Right atrium auricular region (tissue), 2 donors: ENCODE measurements around the gene PDXK. TPM values are rescaled to one million over a fixed set of nuclear protein-coding genes. Genes with fewer than 3 reads are reported as not detected.

Experiments used
- DNase-seq: peaks from one replicate; pipeline ENCODE4 v3.0.0-alpha.2; 2019; ENCODE audit warnings: low spot score
- H3K27ac ChIP-seq, 2 donors: fragments of 200-600 bp; sonication (generic); 1 replicate in 1 of 2; 2 replicates in 1 of 2; pipeline ENCODE4 v1.5.1; 2016 to 2019
- H3K27me3 ChIP-seq, 2 donors: fragments of 200-600 bp; sonication (generic); one replicate each; pipeline versions ENCODE4 v1.5.1 to v1.6.0; 2017 to 2019
- H3K36me3 ChIP-seq: fragments of 200-600 bp; sonication (generic); one replicate; pipeline ENCODE4 v1.5.1; 2016
- H3K4me1 ChIP-seq, 2 donors: fragments of 200-600 bp; sonication (generic); one replicate each; pipeline versions ENCODE4 v1.5.1 to v1.6.0; 2017 to 2019
- H3K4me3 ChIP-seq, 2 donors: fragments of 200-600 bp; sonication (generic); 1 replicate in 1 of 2; 2 replicates in 1 of 2; pipeline ENCODE4 v1.5.1; 2017 to 2019; ENCODE audit warnings: mild to moderate bottlenecking in 1 of 2, moderate library complexity in 1 of 2
- H3K9me3 ChIP-seq, 2 donors: fragments of 200-600 bp; sonication (generic); one replicate each; pipeline ENCODE4 v1.5.1; 2019
- total RNA-seq, 2 donors: library from RNA; depleted of rRNA; stranded (reverse); fragments of >200 nt; gene quantifications; one replicate each; pipeline ENCODE4 v1.1.0, GENCODE V29; 2016
- TF ChIP-seq, protein P1 (sequence below), 2 donors: fragments of 200-600 bp; sonication (generic); IDR thresholded peaks; one replicate each; pipeline ENCODE4 v1.5.1; 2019; ENCODE audit warnings: antibody characterized with exemption in 2 of 2

Gene PDXK
- total RNA-seq, 2 donors from 2014 or later = 29.1 to 45.7 TPM

DNA sequence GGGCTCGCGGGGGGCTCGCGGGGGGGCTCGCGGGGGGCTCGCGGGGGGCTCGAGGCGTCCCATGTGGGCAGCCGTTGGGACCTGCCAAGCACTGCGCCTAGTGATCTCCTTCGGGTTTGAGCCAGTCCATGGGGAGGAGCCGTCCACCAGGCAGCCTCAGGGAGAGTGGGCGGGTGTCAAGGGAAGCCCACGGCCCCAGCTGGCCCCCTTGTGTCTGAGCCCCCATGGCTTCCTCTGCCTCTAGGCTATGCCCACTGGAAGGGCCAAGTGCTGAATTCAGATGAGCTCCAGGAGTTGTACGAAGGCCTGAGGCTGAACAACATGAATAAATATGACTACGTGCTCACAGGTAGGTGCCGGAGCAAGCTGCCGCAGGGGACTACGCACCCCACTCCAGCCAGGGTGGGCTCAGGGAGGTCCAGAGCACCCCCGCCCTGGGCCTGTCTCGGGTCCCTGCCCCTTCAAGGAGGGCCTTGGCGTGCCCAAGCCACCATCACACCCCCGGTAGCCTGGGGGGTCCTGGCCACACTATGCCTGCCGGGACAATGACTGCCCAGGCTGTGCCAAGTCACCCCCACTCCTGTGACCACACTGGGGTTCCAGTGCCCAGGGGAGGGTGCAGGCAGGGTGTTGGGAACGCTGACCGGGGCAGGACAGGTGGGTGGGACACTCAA is 22.6 kb downstream of the PDXK start:
- Histone ChIP-seq H3K36me3 (peaks cover 38% of the 10 kb centered on the region), H3K27me3 (no peaks in the 10 kb centered on the region), H3K27ac (no peak overlapping the region), H3K4me3 (no peak overlapping the region), H3K9me3 (no peaks in the 10 kb centered on the region), H3K4me1 (peaks cover 0 to 4% of the 10 kb centered on the region in 2 donors)
- DNase-seq = no peak
- TF ChIP-seq, protein P1, sequence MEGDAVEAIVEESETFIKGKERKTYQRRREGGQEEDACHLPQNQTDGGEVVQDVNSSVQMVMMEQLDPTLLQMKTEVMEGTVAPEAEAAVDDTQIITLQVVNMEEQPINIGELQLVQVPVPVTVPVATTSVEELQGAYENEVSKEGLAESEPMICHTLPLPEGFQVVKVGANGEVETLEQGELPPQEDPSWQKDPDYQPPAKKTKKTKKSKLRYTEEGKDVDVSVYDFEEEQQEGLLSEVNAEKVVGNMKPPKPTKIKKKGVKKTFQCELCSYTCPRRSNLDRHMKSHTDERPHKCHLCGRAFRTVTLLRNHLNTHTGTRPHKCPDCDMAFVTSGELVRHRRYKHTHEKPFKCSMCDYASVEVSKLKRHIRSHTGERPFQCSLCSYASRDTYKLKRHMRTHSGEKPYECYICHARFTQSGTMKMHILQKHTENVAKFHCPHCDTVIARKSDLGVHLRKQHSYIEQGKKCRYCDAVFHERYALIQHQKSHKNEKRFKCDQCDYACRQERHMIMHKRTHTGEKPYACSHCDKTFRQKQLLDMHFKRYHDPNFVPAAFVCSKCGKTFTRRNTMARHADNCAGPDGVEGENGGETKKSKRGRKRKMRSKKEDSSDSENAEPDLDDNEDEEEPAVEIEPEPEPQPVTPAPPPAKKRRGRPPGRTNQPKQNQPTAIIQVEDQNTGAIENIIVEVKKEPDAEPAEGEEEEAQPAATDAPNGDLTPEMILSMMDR (IDR thresholded peaks at IDR 0.05) = no peak

DNA sequence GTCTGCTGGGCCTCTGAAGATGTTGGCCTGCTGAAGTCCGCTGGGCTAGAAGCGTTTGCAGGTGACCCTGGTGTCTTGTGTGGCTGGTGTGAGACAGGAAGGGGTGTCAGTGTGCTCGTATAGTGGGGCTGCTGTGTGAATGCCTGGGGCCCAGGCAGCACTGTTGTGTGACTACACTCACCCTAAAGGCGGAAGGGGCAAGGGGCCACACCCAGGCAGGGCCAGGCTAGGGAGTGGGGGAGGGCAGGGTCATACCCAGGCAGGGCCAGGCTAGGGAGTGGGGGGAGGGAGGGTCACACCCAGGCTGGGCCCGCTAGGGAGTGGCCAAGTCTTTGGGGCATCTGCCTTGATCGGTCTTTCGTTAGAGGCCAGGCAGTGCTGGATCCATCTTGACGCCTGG is 25.0 kb downstream of the PDXK start:
- H3K27me3 ChIP-seq = no peaks in the 10 kb centered on the region
- DNase-seq = no peak
- peaks cover 0 to 4% of the 10 kb centered on the region in 2 donors for H3K4me1 ChIP-seq
- H3K4me3 ChIP-seq = no peak overlapping the region
- H3K27ac ChIP-seq = no peak overlapping the region
- peaks cover 56% of the 10 kb centered on the region for H3K36me3 ChIP-seq
- H3K9me3 ChIP-seq = no peaks in the 10 kb centered on the region
- TF ChIP-seq, protein P1 (IDR thresholded peaks at IDR 0.05) = no peak

DNA sequence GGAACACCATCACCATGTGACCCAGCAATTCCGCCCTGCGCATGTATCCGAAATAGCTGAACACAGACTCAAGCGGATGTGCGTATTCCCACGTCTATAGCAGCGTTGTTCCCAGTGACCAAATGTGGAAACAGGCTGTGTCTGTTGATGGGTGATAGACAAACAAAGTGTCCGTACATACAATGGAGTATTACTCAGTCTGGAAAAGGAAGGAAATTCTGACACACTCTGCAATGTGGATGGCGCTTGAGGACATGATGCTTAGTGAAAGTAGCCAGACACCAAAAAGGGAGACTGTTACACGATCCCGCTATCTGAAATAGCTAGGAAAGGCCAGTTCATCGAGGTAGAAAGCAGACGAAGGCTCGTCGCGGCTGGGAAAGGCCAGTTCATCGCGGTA is 25.8 kb downstream of the PDXK start:
- TF ChIP-seq, protein P1 (IDR thresholded peaks at IDR 0.05) = no peak
- H3K4me3 ChIP-seq = no peak overlapping the region
- H3K36me3 ChIP-seq = peaks cover 64% of the 10 kb centered on the region
- H3K9me3 ChIP-seq = no peaks in the 10 kb centered on the region
- DNase-seq = no peak
- H3K4me1 ChIP-seq = peaks cover 0 to 4% of the 10 kb centered on the region in 2 donors
- no peaks in the 10 kb centered on the region for H3K27me3 ChIP-seq
- no peak overlapping the region for H3K27ac ChIP-seq

DNA sequence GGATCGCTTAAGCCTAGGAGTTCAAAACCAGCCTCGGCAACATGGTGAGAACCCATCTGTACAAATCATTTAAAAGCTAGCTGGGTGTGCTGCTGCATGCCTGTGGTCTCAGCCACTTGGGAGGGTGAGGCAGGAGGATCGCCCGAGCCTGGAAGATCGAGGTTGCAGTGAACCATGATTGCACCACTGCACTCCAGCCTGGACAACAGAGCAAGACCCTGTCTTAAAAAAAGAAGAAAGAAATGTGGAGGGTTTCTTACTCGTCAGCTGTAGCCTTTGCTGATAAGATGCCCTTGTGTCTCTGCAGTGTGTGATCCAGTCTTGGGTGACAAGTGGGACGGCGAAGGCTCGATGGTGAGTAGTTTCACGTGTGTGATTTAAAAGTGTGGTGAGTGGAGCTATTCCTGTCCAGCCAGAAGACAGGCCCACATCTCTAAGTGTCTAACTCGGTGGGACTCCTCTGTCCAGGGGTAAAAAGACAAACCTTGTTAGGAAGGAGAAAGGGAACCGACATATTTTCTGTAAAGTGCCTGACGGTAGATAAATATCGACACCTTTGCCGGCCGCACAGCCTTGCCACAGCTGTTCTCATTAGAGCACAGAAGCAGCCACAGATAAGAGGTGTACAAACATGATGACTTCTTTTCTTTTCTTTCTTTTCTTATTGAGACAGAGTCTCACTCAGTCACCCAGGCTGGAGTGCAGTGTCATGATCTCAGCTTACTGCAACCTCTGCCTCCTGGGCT is 27.0 kb downstream of the PDXK start:
- Histone ChIP-seq H3K9me3 (no peaks in the 10 kb centered on the region), H3K4me3 (no peak overlapping the region), H3K27ac (no peak overlapping the region), H3K36me3 (peaks cover 73% of the 10 kb centered on the region), H3K27me3 (no peaks in the 10 kb centered on the region), H3K4me1 (no peaks in the 10 kb centered on the region)
- DNase-seq = no peak
- TF ChIP-seq, protein P1 (IDR thresholded peaks at IDR 0.05) = no peak

DNA sequence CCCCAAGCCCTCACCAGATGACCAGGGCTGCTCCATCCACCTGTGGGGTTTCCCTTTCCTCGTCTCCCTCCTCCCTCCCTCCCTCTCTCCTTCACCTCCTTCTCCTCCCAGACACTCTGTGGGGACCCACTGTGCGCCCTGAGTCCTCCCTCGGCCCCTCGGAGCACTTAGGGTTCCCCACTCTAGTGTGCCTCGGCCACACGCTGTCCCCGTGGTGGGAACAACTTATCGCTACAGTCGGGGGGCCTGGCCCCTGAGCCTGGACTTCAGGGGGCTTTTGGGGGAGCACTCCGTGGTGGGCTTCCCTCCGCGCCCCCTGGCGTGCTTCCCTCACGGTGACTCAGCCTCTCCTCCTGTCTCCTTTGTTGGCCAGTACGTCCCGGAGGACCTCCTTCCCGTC is 29.7 kb downstream of the PDXK start:
- TF ChIP-seq, protein P1 (IDR thresholded peaks at IDR 0.05) = no peak
- Histone ChIP-seq H3K36me3 (peaks cover 91% of the 10 kb centered on the region), H3K4me1 (no peaks in the 10 kb centered on the region), H3K27me3 (no peaks in the 10 kb centered on the region), H3K27ac (no peak overlapping the region), H3K9me3 (no peaks in the 10 kb centered on the region), H3K4me3 (no peak overlapping the region)
- DNase-seq = no peak
